HepG2 (cell line): Measurements from ENCODE around the gene DERL2. TPM values are rescaled to one million over a fixed set of nuclear protein-coding genes. Genes with fewer than 3 reads are reported as not detected.

ENCODE experiments used
- AHR ChIP-seq: IDR thresholded peaks from 2 replicates; pipeline ENCODE4 v1.6.1; 2018; ENCODE audit warnings: missing genetic modification reagents, missing compliant biosample characterization
- ARHGAP35 ChIP-seq: sonication (generic); formaldehyde crosslinking; IDR thresholded peaks from 2 replicates; pipeline ENCODE4 v1.9.0; 2022; ENCODE audit warnings: mild to moderate bottlenecking, inconsistent platforms, moderate library complexity, missing genetic modification reagents, borderline replicate concordance
- ARID3A ChIP-seq: IDR thresholded peaks from 2 replicates; pipeline ENCODE4 v1.6.1; 2012; ENCODE audit warnings: low read depth, low read length, improper control_type of control experiment
- ATF1 ChIP-seq: IDR thresholded peaks from 2 replicates; pipeline ENCODE4 v1.6.1; 2016; ENCODE audit warnings: mild to moderate bottlenecking, control low read depth
- ATF2 ChIP-seq: sonication (generic); formaldehyde crosslinking; IDR thresholded peaks from 2 replicates; pipeline ENCODE4 v1.4.0; 2020; ENCODE audit warnings: missing genetic modification reagents
- CAMTA2 ChIP-seq: sonication (generic); formaldehyde crosslinking; IDR thresholded peaks from 2 replicates; pipeline ENCODE4 v1.4.0; 2020; ENCODE audit warnings: mild to moderate bottlenecking, missing genetic modification reagents, borderline replicate concordance
- CENPX ChIP-seq: sonication (generic); formaldehyde crosslinking; IDR thresholded peaks from 2 replicates; pipeline ENCODE4 v1.9.0; 2021; ENCODE audit warnings: mild to moderate bottlenecking, missing genetic modification reagents, moderate library complexity
- KAT7 ChIP-seq: IDR thresholded peaks from 2 replicates; pipeline ENCODE4 v1.6.1; 2018; ENCODE audit warnings: borderline replicate concordance, missing compliant biosample characterization
- KAT8 ChIP-seq: IDR thresholded peaks from 2 replicates; pipeline ENCODE4 v1.6.1; 2016; ENCODE audit warnings: missing genetic modification reagents, missing compliant biosample characterization
- KDM4B ChIP-seq: sonication (generic); formaldehyde crosslinking; IDR thresholded peaks from 2 replicates; pipeline ENCODE4 v1.4.0; 2020; ENCODE audit warnings: missing genetic modification reagents
- MXD4 ChIP-seq: IDR thresholded peaks from 2 replicates; pipeline ENCODE4 v1.6.1; 2016; ENCODE audit warnings: mild to moderate bottlenecking, missing biosample characterization, missing genetic modification reagents
- ZHX2 ChIP-seq, 2 experiments: sonication (generic) in 1 of 2; formaldehyde crosslinking in 1 of 2; IDR thresholded peaks; 2 replicates each; pipeline versions ENCODE4 v1.6.1 to v1.9.0; 2014 to 2022; ENCODE audit warnings: antibody characterized with exemption in 1 of 2, borderline replicate concordance in 1 of 2, inconsistent platforms in 1 of 2, low read depth in 1 of 2, missing genetic modification reagents in 1 of 2
- ZMYM4 ChIP-seq: sonication (generic); formaldehyde crosslinking; IDR thresholded peaks from 2 replicates; pipeline ENCODE4 v1.8.1; 2023; ENCODE audit warnings: mild to moderate bottlenecking, missing genetic modification reagents
- ZNF337 ChIP-seq: sonication (generic); formaldehyde crosslinking; IDR thresholded peaks from 2 replicates; pipeline ENCODE4 v1.5.1; 2020; ENCODE audit warnings: missing genetic modification reagents, low read depth, mild to moderate bottlenecking, borderline replicate concordance
- ZNF432 ChIP-seq: sonication (generic); formaldehyde crosslinking; IDR thresholded peaks from 2 replicates; pipeline ENCODE4 v1.5.0; 2020; ENCODE audit warnings: missing genetic modification reagents, mild to moderate bottlenecking, borderline replicate concordance
- ZNF501 ChIP-seq: sonication (generic); formaldehyde crosslinking; IDR thresholded peaks from 2 replicates; pipeline ENCODE4 v1.5.1; 2020; ENCODE audit warnings: mild to moderate bottlenecking, moderate library complexity, missing genetic modification reagents
- ZNF891 ChIP-seq: sonication (generic); formaldehyde crosslinking; IDR thresholded peaks from 2 replicates; pipeline ENCODE4 v1.5.0; 2020; ENCODE audit warnings: mild to moderate bottlenecking, missing genetic modification reagents
- polyA plus RNA-seq, 8 experiments: library from polyadenylated mRNA; depleted of rRNA in 3 of 8; stranded (reverse) in 7 of 8; unstranded in 1 of 8; fragments of >200 nt; fragmentation: Illumina TruSeq in 4 of 8; extraction: Trizol in 4 of 8; gene quantifications; 2 replicates each; pipeline versions ENCODE4 v1.2.1 to v1.2.3, GENCODE V29; 2011 to 2016; ENCODE audit warnings: low read depth in 4 of 8, missing spikeins in 1 of 8, mixed read lengths in 1 of 8; ENCODE audit not compliant: insufficient read depth in 1 of 8
- total RNA-seq, 5 experiments: library from RNA; depleted of rRNA; stranded (reverse); fragments of >200 nt; fragmentation: Illumina TruSeq; extraction: Trizol; gene quantifications; 2 replicates each; pipeline ENCODE4 v1.2.3, GENCODE V29; 2016; ENCODE audit warnings: low read depth in 1 of 5

Gene DERL2
- total and polyA plus RNA-seq, 2 of the 13 experiments (the other 11 are each of a cell fraction or from before 2014, with no cell fraction given): 59.3 to 65.2 TPM

GRCh38 chr17:5486206-5487124, 487 bp upstream of the DERL2 start, which contains the start of gene MIS12 (continued):
- TF ChIP-seq CENPX (CRISPR knock-in tag) (no peak), ATF1 (CRISPR knock-in tag) (peak; percentile 92), ZNF337 (no peak), MXD4 (CRISPR knock-in tag) (peak; percentile 69; the same call in 1 of the 2 replicates), ARHGAP35 (peak; percentile 78; the same call in 1 of the 2 replicates), ATF2 (CRISPR knock-in tag) (no peak), CAMTA2 (CRISPR knock-in tag) (peak; percentile 52; the same call in 1 of the 2 replicates), ZHX2 (IDR thresholded peaks at IDR 0.05; ENCODE audit: low read depth) (no peak; the same call in 1 of the 2 replicates), ZHX2 (CRISPR knock-in tag; IDR thresholded peaks at IDR 0.05; ENCODE audit: borderline replicate concordance) (0 out of 2 replicates have a peak, but pooled peaks have one; percentile 53), ZMYM4 (CRISPR knock-in tag) (peak; percentile 86), KAT8 (CRISPR knock-in tag) (peak; percentile 96), ZNF891 (peak; percentile 51), ZNF432 (CRISPR knock-in tag) (no peak), KAT7 (0 out of 2 replicates have a peak, but pooled peaks have one; percentile 45), KDM4B (CRISPR knock-in tag) (peak; percentile 73), AHR (CRISPR knock-in tag) (peak; percentile 93), ZNF501 (peak; percentile 66; the same call in 1 of the 2 replicates), ARID3A (no peak)
